NCI-H446 (cell line): ENCODE data around the gene RAB9A.
"Not testable (repeated sequence)": the region's sequence is repeated elsewhere in the genome, so short reads cannot be mapped to it uniquely, and the experiment has no call there.

ENCODE experiments used
- DNase-seq, 2 experiments: peaks; one replicate each; lab custom pipeline; 2025; lab: John Stamatoyannopoulos, UW

The RAB9A gene

GRCh38 chrX:13688958-13689740, at the start of gene RAB9A:
TSS of gene RAB9A (plus strand) at chrX:13689128. CDS start at chrX:13708747, 19,619 bp downstream.
- peak; percentile 39 to 82 for DNase-seq

GRCh38 chrX:13641684-13642083, 47.2 kb upstream of the RAB9A start:
- not testable (repeated sequence) for DNase-seq

- DNase-seq, result no peak
These were observed 43.3 kb upstream of the RAB9A start for GRCh38 chrX:13645464-13646153.

GRCh38 chrX:13646154-13646549, 42.8 kb upstream of the RAB9A start:
- peak; percentile 38 to 77 for DNase-seq

- no peak for DNase-seq
These were observed 41.2 kb upstream of the RAB9A start for GRCh38 chrX:13647709-13648212.

GRCh38 chrX:13648336-13648735, 40.6 kb upstream of the RAB9A start:
- not testable (repeated sequence) for DNase-seq

- no peak for DNase-seq
These were observed 39.1 kb upstream of the RAB9A start for GRCh38 chrX:13649838-13650237.

GRCh38 chrX:13650318-13650717, 38.6 kb upstream of the RAB9A start:
- DNase-seq, result no peak

GRCh38 chrX:13651150-13651549, 37.8 kb upstream of the RAB9A start:
- no peak for DNase-seq

- no peak for DNase-seq
These were observed 36.6 kb upstream of the RAB9A start for GRCh38 chrX:13652287-13652793.

GRCh38 chrX:13652850-13653693, 35.9 kb upstream of the RAB9A start, which contains the start of gene TCEANC:
TSS of gene TCEANC (plus strand) at chrX:13653141. CDS start at chrX:13662509, 9,368 bp downstream.
- peak; percentile 89 to 96 for DNase-seq

- no peak for DNase-seq
These were observed 34.8 kb upstream of the RAB9A start for GRCh38 chrX:13654116-13654515.

GRCh38 chrX:13655674-13656073, 33.3 kb upstream of the RAB9A start:
- DNase-seq, result no peak

GRCh38 chrX:13658602-13659001, 30.3 kb upstream of the RAB9A start:
- DNase-seq, result peak; percentile 2 to 48

- no peak for DNase-seq
These were observed 29.9 kb upstream of the RAB9A start for GRCh38 chrX:13659063-13659462.

GRCh38 chrX:13661735-13662288, 27.1 kb upstream of the RAB9A start:
- DNase-seq, result no peak

GRCh38 chrX:13662355-13662791, 26.6 kb upstream of the RAB9A start:
- no peak for DNase-seq

- DNase-seq, result no peak
These were observed 24.9 kb upstream of the RAB9A start for GRCh38 chrX:13664020-13664419.

GRCh38 chrX:13666836-13667235, 22.1 kb upstream of the RAB9A start:
- DNase-seq, result no peak

- no peak for DNase-seq
These were observed 21.0 kb upstream of the RAB9A start for GRCh38 chrX:13667919-13668318.

GRCh38 chrX:13669246-13669737, 19.6 kb upstream of the RAB9A start:
- peak in 1 of 2 experiments; percentile 6 for DNase-seq
